ENCODE measurements around the gene EDDM13.

DNA sequence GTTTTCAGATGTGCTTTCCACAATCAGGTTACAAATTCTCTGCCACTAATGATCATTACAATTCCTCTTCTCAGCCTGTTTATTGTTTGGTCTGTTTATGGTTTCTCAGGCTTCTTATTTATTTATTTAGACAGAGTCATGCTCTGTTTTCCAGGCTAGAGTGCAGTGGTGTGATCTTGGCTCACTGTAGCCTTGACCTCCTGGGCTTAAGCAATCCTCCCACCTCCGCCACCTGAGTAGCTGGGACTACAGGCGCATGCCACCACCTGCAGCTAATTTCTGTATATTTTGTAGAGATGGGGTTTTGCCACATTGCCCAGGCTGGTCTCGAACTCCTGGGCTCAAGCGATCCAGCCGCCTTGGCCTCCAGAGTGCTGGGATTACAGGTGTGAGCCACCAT, 44.2 kb downstream of the EDDM13 start:
- TF ChIP-seq POLR2A (IDR thresholded peaks at IDR 0.05): no peak
- TF ChIP-seq, protein P1, sequence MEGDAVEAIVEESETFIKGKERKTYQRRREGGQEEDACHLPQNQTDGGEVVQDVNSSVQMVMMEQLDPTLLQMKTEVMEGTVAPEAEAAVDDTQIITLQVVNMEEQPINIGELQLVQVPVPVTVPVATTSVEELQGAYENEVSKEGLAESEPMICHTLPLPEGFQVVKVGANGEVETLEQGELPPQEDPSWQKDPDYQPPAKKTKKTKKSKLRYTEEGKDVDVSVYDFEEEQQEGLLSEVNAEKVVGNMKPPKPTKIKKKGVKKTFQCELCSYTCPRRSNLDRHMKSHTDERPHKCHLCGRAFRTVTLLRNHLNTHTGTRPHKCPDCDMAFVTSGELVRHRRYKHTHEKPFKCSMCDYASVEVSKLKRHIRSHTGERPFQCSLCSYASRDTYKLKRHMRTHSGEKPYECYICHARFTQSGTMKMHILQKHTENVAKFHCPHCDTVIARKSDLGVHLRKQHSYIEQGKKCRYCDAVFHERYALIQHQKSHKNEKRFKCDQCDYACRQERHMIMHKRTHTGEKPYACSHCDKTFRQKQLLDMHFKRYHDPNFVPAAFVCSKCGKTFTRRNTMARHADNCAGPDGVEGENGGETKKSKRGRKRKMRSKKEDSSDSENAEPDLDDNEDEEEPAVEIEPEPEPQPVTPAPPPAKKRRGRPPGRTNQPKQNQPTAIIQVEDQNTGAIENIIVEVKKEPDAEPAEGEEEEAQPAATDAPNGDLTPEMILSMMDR (IDR thresholded peaks at IDR 0.05): no peak
